KMS-11 (cell line): ENCODE data around the gene SYCE3.

Experiments
- H2AFZ ChIP-seq: fragments of 200-600 bp; sonication (generic); 2 replicates; pipeline ENCODE4 v1.6.1; 2016; ENCODE audit warnings: antibody characterized with exemption, mixed run types, low read depth
- H3K27ac ChIP-seq: fragments of 200-600 bp; sonication (generic); 2 replicates; pipeline ENCODE4 v1.6.1; 2016; ENCODE audit warnings: mild to moderate bottlenecking, mixed run types
- H3K27me3 ChIP-seq: fragments of 200-600 bp; sonication (generic); 2 replicates; pipeline ENCODE4 v1.6.1; 2017; ENCODE audit warnings: mild to moderate bottlenecking, low read depth, mixed run types, moderate library complexity; ENCODE audit not compliant: insufficient read depth
- H3K36me3 ChIP-seq: fragments of 200-600 bp; sonication (generic); 2 replicates; pipeline ENCODE4 v1.6.1; 2017; ENCODE audit warnings: mild to moderate bottlenecking, mixed run types; ENCODE audit not compliant: insufficient read depth
- H3K4me1 ChIP-seq: fragments of 200-600 bp; sonication (generic); 2 replicates; pipeline ENCODE4 v1.6.1; 2016; ENCODE audit warnings: mild to moderate bottlenecking, low read depth, mixed run types; ENCODE audit not compliant: poor library complexity, severe bottlenecking
- H3K4me2 ChIP-seq: fragments of 200-600 bp; sonication (generic); 2 replicates; pipeline ENCODE4 v1.7.0; 2016; ENCODE audit warnings: mild to moderate bottlenecking, mixed run types
- H3K4me3 ChIP-seq: fragments of 200-600 bp; sonication (generic); IDR thresholded peaks from 2 replicates; pipeline ENCODE4 v1.6.1; 2017; ENCODE audit warnings: low read depth, low read length, mixed read lengths; ENCODE audit not compliant: insufficient read depth
- H3K79me2 ChIP-seq: fragments of 200-600 bp; sonication (generic); 2 replicates; pipeline ENCODE4 v1.6.1; 2016; ENCODE audit warnings: low read depth, mixed run types; ENCODE audit not compliant: insufficient read depth
- H3K9ac ChIP-seq: fragments of 200-600 bp; sonication (generic); 2 replicates; pipeline ENCODE4 v1.6.1; 2016; ENCODE audit warnings: mild to moderate bottlenecking, mixed run types
- H4K20me1 ChIP-seq: fragments of 200-600 bp; sonication (generic); 2 replicates; pipeline ENCODE4 v1.6.1; 2016; ENCODE audit warnings: mild to moderate bottlenecking, mixed run types; ENCODE audit not compliant: insufficient read depth
- CTCF ChIP-seq: fragments of 200-600 bp; sonication (generic); conservative IDR thresholded peaks from 2 replicates; pipeline ENCODE4 v1.6.1; 2017; ENCODE audit warnings: low read depth, mild to moderate bottlenecking, antibody characterized with exemption, low read length, moderate library complexity, mixed read lengths

SYCE3 gene

DNA sequence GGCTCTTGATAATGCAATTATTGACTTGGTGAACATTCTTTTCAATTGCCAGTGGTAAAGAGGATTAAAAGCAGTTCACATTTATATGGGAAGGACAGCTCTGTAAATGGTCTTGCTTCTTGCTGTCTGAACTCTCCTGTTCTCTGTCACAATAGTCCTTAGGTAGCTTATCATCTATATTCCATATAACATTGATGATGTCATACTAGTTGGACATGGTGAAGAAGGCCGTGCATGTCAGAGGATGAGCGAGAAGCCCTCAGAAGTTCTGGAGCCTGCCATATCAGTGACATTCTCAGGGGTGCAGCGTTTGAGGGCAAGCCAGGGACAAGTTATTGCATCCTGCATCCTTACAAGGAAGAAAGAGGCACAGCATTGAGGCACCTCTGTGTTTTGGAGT lies 22.5 kb upstream of the SYCE3 start:
- Histone ChIP-seq H3K4me3 (no peak overlapping the region), H3K79me2 (no peaks in the 10 kb centered on the region), H3K27ac (no peak overlapping the region), H4K20me1 (no peaks in the 10 kb centered on the region), H3K4me1 (peaks cover 4% of the 10 kb centered on the region), H2AFZ (no peak overlapping the region), H3K4me2 (no peak overlapping the region), H3K9ac (no peak overlapping the region), H3K27me3 (no peaks in the 10 kb centered on the region; the same call in 1 of the 2 replicates), H3K36me3 (no peaks in the 10 kb centered on the region)
- TF ChIP-seq CTCF, result no peak

GRCh38 chr22:50584106-50585096 lies 21.7 kb upstream of the SYCE3 start:
- no peak overlapping the region for H3K9ac ChIP-seq
- no peak overlapping the region for H3K4me3 ChIP-seq
- H2AFZ ChIP-seq, result no peak overlapping the region

DNA sequence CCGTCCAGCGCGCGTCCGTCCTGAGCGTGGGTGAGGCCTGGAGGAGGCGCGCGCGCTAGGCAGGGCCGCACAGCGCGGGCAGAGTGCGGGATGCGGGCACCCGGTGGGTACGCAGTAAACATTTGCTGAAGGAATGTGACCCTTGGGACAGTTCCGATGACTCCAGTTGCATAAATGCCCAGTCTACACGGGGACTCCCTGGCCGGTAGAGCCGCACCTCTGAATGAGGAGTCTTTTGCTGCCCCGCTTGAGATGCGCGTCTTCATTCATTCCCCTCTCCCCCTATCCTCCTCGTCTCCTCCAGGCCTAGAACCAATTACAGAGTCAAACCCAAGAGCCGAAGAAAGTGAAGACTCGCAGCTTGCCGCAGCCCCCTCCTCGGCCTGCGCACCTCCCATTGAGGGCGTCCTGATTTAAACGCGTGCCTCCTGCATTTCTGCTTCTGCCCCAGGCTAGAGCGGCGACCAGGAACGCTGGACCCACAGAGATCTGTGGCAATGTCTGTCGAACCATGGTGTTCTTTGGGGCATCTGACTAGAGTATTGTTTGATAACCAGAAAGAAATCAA lies 20.7 kb upstream of the SYCE3 start:
- Histone ChIP-seq H3K27me3 (no peaks in the 10 kb centered on the region), H3K36me3 (no peaks in the 10 kb centered on the region), H3K27ac (no peak overlapping the region), H3K9ac (peak overlapping the region; percentile 25; the same call in 1 of the 2 replicates), H3K79me2 (no peaks in the 10 kb centered on the region), H3K4me2 (peak overlapping the region; percentile 48; the same call in 1 of the 2 replicates), H2AFZ (peak overlapping the region; percentile 49; the same call in 1 of the 2 replicates), H3K4me3 (no peak overlapping the region), H3K4me1 (peaks cover 4% of the 10 kb centered on the region), H4K20me1 (no peaks in the 10 kb centered on the region)
- TF ChIP-seq CTCF, result no peak

More at GRCh38 chr22:50584106-50585096, 21.7 kb upstream of the SYCE3 start:
- peaks cover 4% of the 10 kb centered on the region for H3K4me1 ChIP-seq
- H3K27ac ChIP-seq, result no peak overlapping the region
- H3K36me3 ChIP-seq, result no peaks in the 10 kb centered on the region
- TF ChIP-seq CTCF, result no peak
- H3K27me3 ChIP-seq, result no peaks in the 10 kb centered on the region
- no peak overlapping the region for H3K4me2 ChIP-seq
- H4K20me1 ChIP-seq, result no peaks in the 10 kb centered on the region
- no peaks in the 10 kb centered on the region for H3K79me2 ChIP-seq

GRCh38 chr22:50582493-50583293 lies 20.0 kb upstream of the SYCE3 start, which contains the start of gene CHKB:
CHKB (minus strand) TSS chr22:50582849; CDS start chr22:50582781, 68 bp downstream.
- no peaks in the 10 kb centered on the region for H4K20me1 ChIP-seq
- H3K27me3 ChIP-seq, result no peaks in the 10 kb centered on the region
- no peaks in the 10 kb centered on the region for H3K36me3 ChIP-seq
- TF ChIP-seq CTCF, result no peak
- peak within 1 kb of the TSS; percentile 27 for H3K4me3 ChIP-seq
- H3K4me1 ChIP-seq, result peaks cover 4% of the 10 kb centered on the region
- no peaks in the 10 kb centered on the region for H3K79me2 ChIP-seq
- peak within 1 kb of the TSS; percentile 80 for H3K9ac ChIP-seq
- peak within 1 kb of the TSS; percentile 57; the same call in 1 of the 2 replicates for H3K4me2 ChIP-seq
- H3K27ac ChIP-seq, result peak within 1 kb of the TSS; percentile 64
- peak within 1 kb of the TSS; percentile 71 for H2AFZ ChIP-seq
